ENCODE measurements around the gene LIMS2. TPM values are rescaled to one million over a fixed set of nuclear protein-coding genes. Genes with fewer than 3 reads are reported as not detected.

The LIMS2 gene
- total and polyA plus RNA-seq, 2 of the 8 experiments (the other 6 are each of a cell fraction or from before 2014, with no cell fraction given): 3.3 to 4.8 TPM

- CTCF ChIA-PET (ENCODE audit: partially characterized antibody): interaction anchor here (0.8 to 5.6 kb wide), 24 partner anchors 9 to 213 kb away, joined by 3 to 40 read pairs (median 6); partner anchors contain the start of gene LIMS2
- Histone ChIP-seq H3K36me3 (ENCODE audit: control insufficient read depth in 2 of 4, insufficient read depth in 4 of 4, low read length in 3 of 4) (no peaks in the 10 kb centered on the region), H3K9ac (replicated peaks in 1 of 4; ENCODE audit: extremely low read depth in 1 of 4, low read depth in 3 of 4, low read length in 3 of 4) (no peak overlapping the region), H3K79me2 (ENCODE audit: control insufficient read depth in 1 of 2, insufficient read depth in 2 of 2, low read length in 2 of 2) (no peaks in the 10 kb centered on the region), H3K14ac (ENCODE audit: insufficient read length) (no peak overlapping the region), H2BK15ac (ENCODE audit: low read length) (peak overlapping the region; percentile 77; the same call in 1 of the 2 replicates), H4K20me1 (replicated peaks in 1 of 2; ENCODE audit: control insufficient read depth in 1 of 2, insufficient read depth in 2 of 2, low read length in 2 of 2) (no peaks in the 10 kb centered on the region), H2BK120ac (replicated peaks; ENCODE audit: low read depth, low read length) (no peak overlapping the region), H2AK5ac (ENCODE audit: low read depth, low read length) (no peak overlapping the region), H2BK5ac (ENCODE audit: low read depth, low read length) (no peak overlapping the region), H3K27me3 (replicated peaks in 1 of 4; ENCODE audit: control insufficient read depth in 3 of 4, extremely low read depth in 1 of 4, insufficient read depth in 3 of 4, low read length in 3 of 4) (peaks cover 0 to 8% (median 5%) of the 10 kb centered on the region in 4 experiments; a peak in 3 of 7 replicates), H3K4ac (replicated peaks; ENCODE audit: insufficient read length, low read depth, low read length) (no peak overlapping the region), H2BK20ac (ENCODE audit: low read length) (no peak overlapping the region), H3K4me1 (replicated peaks in 1 of 4; ENCODE audit: control insufficient read depth in 3 of 4, insufficient read depth in 4 of 4, low read length in 3 of 4) (peaks cover 0 to 4% (median 2%) of the 10 kb centered on the region in 4 experiments; a peak in 5 of 7 replicates), H3K23ac (ENCODE audit: insufficient read length) (no peak overlapping the region), H4K91ac (replicated peaks; ENCODE audit: insufficient read length, low read length) (no peak overlapping the region), H4K5ac (ENCODE audit: insufficient read length, low read depth, low read length) (no peak overlapping the region), H3K56ac (replicated peaks; ENCODE audit: insufficient read length, low read depth, low read length) (no peak overlapping the region), H2AFZ (ENCODE audit: low read length) (peak overlapping the region; percentile 93; the same call in 1 of the 2 replicates), H3K23me2 (ENCODE audit: low read depth, low read length) (no peaks in the 10 kb centered on the region; the same call in 1 of the 2 replicates), H3K4me3 (ENCODE audit: extremely low read depth in 1 of 4, insufficient read depth in 2 of 4, low read depth in 3 of 4, low read length in 4 of 4) (peak overlapping the region in 2 of 4 experiments; percentile 15 to 58; a peak in 4 of 8 replicates), H2BK12ac (ENCODE audit: low read depth, low read length) (no peak overlapping the region), H3K27ac (ENCODE audit: low read depth, low read length) (no peak overlapping the region), H3K18ac (ENCODE audit: extremely low read depth, low read length) (no peak overlapping the region), H4K8ac (ENCODE audit: extremely low read depth, insufficient read depth, low read length) (peak overlapping the region; percentile 57; the same call in 1 of the 2 replicates), H3K9me3 (ENCODE audit: insufficient read depth in 2 of 2, low read depth in 1 of 2, low read length in 1 of 2) (peaks cover 4 to 5% of the 10 kb centered on the region in 2 experiments), H3K4me2 (ENCODE audit: insufficient read depth in 1 of 2, low read depth in 2 of 2, low read length in 2 of 2) (peak overlapping the region; percentile 47 to 72; a peak in 3 of 4 replicates), H3K79me1 (ENCODE audit: low read depth, low read length) (no peaks in the 10 kb centered on the region)
- FAIRE-seq (no peak), DNase-seq (ENCODE audit: low read depth in 1 of 2, low spot score in 2 of 2) (peak in 1 of 2 experiments; percentile 82)
- 31% methylated on average over 46 of the region's 52 CpGs; no CpG with 5 or more reads in 1 of the 2 experiments for WGBS, 2 experiments (ENCODE audit: extremely low coverage in 1 of 2, insufficient coverage in 1 of 2, insufficient read length in 1 of 2, insufficient replicate concordance in 2 of 2, low coverage in 1 of 2, low lambda C conversion rate in 2 of 2, missing lambda C conversion rate in 1 of 2)
- POLR2A ChIA-PET (ENCODE audit: partially characterized antibody): interaction anchor here (1.7 kb wide), 1 partner anchor 169 kb away, joined by 4 read pairs; the partner anchor contains the start of gene IWS1
- TF ChIP-seq CTBP2 (IDR thresholded peaks at IDR 0.05; ENCODE audit: borderline replicate concordance, insufficient read depth, insufficient read length, low read length) (no peak), TBP (IDR thresholded peaks at IDR 0.05; ENCODE audit: low read depth, low read length) (no peak), HDAC6 (IDR thresholded peaks at IDR 0.05; ENCODE audit: low read depth, low read length) (no peak), USF2 (IDR thresholded peaks at IDR 0.05; ENCODE audit: low read length) (no peak), CHD2 (IDR thresholded peaks at IDR 0.05; ENCODE audit: low read length) (no peak), NANOG (IDR thresholded peaks at IDR 0.05; ENCODE audit: insufficient read depth, low read depth, low read length, poor library complexity, severe bottlenecking) (no peak), CREB1 (IDR thresholded peaks at IDR 0.05) (peak; percentile 34; the same call in 1 of the 2 replicates), TAF7 (optimal IDR thresholded peaks at IDR 0.05; ENCODE audit: borderline replicate concordance, low read depth, low read length) (no peak)
- TF ChIP-seq, protein P1, sequence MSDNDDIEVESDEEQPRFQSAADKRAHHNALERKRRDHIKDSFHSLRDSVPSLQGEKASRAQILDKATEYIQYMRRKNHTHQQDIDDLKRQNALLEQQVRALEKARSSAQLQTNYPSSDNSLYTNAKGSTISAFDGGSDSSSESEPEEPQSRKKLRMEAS (IDR thresholded peaks at IDR 0.05): peak; percentile 95
Observed at GRCh38 chr2:127695491-127696472, 20.5 kb upstream of the LIMS2 start.
